Large intestine (tissue), 3 donors: ENCODE results near the gene IFFO2. TPM values are rescaled to one million over a fixed set of nuclear protein-coding genes. Genes with fewer than 3 reads are reported as not detected.

Experiments used
- DNase-seq, 2 donors: peaks; one replicate each; pipeline versions ENCODE4 v3.0.0 to v3.0.0-alpha.2; 2013
- H3K27ac ChIP-seq: one replicate; pipeline ENCODE4 v1.5.1; 2013; ENCODE audit warnings: low read length
- H3K27me3 ChIP-seq: 2 replicates; pipeline ENCODE4 v1.6.1; 2013; ENCODE audit warnings: low read length; ENCODE audit not compliant: control insufficient read depth, insufficient read depth
- H3K36me3 ChIP-seq: 2 replicates; pipeline ENCODE4 v1.6.1; 2013; ENCODE audit warnings: low read length; ENCODE audit not compliant: control insufficient read depth, insufficient read depth
- H3K4me1 ChIP-seq: one replicate; pipeline ENCODE4 v1.6.1; 2013; ENCODE audit warnings: low read length; ENCODE audit not compliant: control insufficient read depth, insufficient read depth
- H3K4me3 ChIP-seq: one replicate; pipeline ENCODE4 v1.5.1; 2013; ENCODE audit warnings: low read length
- H3K9me3 ChIP-seq: one replicate; pipeline ENCODE4 v1.6.1; 2013; ENCODE audit warnings: mild to moderate bottlenecking, low read depth, low read length, moderate library complexity; ENCODE audit not compliant: control insufficient read depth
- WGBS: methylation state at CpG from one replicate; pipeline ENCODE4 v1.1.5; 2013; ENCODE audit warnings: low lambda C conversion rate; ENCODE audit not compliant: insufficient coverage; 5-methylcytosine and 5-hydroxymethylcytosine counted together
- polyA plus RNA-seq: library from polyadenylated mRNA; unstranded; fragments of 120-200 nt; gene quantifications from one replicate; pipeline ENCODE4 v1.2.1, GENCODE V29; 2013

The IFFO2 gene
- polyA plus RNA-seq, 1 donor: 3.4 TPM

DNA sequence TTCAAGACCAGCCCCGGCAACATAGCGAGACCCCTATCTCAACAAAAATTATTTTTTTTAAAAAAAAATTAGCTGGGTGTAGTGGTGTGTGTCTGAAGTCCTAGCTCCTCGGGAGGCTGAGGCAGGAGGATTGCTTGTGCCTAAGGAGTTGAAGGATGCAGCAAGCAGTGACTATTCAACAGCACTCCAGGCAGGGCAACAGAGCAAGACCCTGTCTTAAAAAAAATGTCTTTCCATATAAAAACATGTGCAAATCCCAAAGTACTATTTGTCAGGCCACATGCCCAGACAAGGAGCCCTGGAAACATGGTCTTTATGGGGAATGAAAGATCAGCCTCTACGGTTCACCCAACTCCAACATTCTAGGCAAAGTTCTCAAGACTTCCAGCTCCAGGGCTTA, 13.3 kb downstream of the IFFO2 start:
- H3K4me3 ChIP-seq: no peak overlapping the region
- no peak for DNase-seq
- WGBS: no CpG with 5 or more reads among the region's 4 CpGs

DNA sequence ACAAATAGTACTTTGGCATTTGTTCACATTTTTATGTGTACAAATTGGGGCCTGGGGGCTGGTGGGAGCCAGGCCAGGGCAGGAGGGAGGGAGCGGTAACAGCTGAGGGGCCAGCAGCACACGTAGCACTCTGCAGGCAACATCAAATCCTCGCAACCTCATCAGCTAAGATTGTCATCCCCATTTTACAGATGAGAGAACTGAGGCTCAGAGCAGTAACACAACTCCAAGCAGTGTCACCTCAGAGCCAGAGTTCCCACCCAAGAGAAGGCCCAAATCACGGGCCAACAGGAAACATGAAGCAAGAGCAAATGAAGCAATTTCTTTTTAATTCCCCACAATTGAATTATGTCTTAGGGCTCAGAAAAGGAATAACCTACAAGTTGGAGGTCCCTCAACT, 14.1 kb downstream of the IFFO2 start:
- peaks cover 20% of the 10 kb centered on the region for H3K4me1 ChIP-seq
- DNase-seq: no peak
- H3K27ac ChIP-seq: no peak overlapping the region
- H3K4me3 ChIP-seq: no peak overlapping the region
- no peaks in the 10 kb centered on the region for H3K9me3 ChIP-seq
- H3K27me3 ChIP-seq: no peaks in the 10 kb centered on the region
- no peaks in the 10 kb centered on the region for H3K36me3 ChIP-seq
- WGBS: no CpG with 5 or more reads among the region's 4 CpGs

More for the DNA sequence above, 13.3 kb downstream of the IFFO2 start:
- H3K36me3 ChIP-seq: no peaks in the 10 kb centered on the region
- no peak overlapping the region for H3K27ac ChIP-seq
- peaks cover 16% of the 10 kb centered on the region for H3K4me1 ChIP-seq
- H3K9me3 ChIP-seq: no peaks in the 10 kb centered on the region
- H3K27me3 ChIP-seq: no peaks in the 10 kb centered on the region

DNA sequence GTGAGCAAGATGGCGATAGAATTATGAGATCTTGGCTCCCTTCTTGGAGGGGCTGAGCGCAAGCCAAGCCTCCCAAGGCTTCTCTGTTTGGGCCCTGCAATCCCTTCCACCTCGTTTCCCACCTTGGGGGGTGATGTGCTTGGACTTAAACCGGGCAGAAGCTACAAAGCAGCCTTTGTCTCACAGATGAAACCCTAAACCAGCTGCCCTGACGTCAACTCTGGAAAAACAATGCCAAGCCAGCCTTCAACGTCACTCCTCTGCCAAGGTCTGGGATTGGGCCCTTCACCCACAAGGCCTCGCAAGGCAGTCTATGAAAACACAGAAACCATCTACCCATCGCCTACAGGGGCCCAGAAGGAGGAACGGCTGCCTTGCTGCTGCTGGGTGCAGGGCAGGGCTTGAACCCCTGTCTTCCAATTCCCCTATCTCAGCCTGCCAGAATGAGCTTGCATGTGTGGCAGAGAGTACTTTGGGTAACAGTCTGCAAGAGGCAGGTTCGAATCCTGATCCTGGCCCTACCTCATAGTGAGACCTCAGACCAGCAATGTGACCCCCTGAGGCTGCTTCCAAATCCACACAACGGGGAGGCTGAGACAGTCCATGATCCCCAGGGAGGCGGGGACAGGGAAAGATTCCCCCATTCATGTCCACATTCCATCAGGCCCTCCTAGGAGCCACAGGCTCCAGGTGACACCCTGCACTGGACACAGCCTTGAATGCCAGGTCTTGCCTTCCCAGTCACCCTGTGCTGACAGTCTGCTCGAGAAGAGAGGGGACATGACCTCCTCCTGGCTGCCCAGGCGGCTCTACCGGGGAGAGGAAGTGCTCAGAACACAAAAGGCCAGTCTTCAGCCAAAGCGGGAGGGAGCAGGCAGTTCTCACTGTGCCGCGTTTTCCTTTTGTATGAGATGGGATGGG, 15.0 kb downstream of the IFFO2 start:
- 61% methylated on average over 3 of the region's 18 CpGs for WGBS
- Histone ChIP-seq H3K4me1 (peaks cover 22% of the 10 kb centered on the region), H3K27ac (no peak overlapping the region), H3K27me3 (no peaks in the 10 kb centered on the region), H3K9me3 (no peaks in the 10 kb centered on the region), H3K36me3 (no peaks in the 10 kb centered on the region), H3K4me3 (no peak overlapping the region)
- no peak for DNase-seq

DNA sequence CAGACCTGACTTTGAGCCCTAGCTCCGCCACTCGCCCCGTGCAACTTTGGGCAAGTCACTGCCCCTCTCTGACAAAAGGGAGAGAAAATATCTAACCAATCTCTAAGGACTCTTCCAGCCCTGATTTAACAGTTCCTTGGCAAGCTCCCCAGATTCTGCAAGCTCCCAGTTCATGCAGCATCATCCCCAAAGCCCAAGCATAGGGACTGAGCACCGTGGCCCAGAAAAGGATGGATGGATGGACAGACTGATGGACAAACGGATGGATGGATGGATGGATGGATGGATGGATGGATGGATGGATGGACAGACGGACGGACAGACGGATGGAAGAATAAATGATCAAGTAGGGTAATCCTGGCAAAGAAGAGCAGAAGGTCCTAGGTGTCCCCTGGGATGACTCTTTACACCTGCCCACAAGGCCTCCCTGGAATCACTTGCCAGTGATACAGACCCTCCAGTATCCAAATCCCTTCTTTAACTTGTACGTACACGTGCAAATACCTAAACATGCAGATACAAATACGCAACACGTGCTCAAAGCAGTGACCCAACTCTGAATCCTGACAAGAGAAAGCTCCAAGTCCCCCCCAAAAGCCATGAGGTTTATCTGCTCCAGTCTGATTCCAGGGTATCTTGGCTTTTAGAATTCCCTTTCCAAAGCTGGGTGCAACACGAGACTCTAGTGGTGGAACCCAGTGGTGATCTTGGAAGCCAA, 16.0 kb downstream of the IFFO2 start:
- Histone ChIP-seq H3K27ac (no peak overlapping the region), H3K4me1 (peaks cover 17% of the 10 kb centered on the region)
- WGBS: 94% methylated on average over 5 of the region's 13 CpGs

DNA sequence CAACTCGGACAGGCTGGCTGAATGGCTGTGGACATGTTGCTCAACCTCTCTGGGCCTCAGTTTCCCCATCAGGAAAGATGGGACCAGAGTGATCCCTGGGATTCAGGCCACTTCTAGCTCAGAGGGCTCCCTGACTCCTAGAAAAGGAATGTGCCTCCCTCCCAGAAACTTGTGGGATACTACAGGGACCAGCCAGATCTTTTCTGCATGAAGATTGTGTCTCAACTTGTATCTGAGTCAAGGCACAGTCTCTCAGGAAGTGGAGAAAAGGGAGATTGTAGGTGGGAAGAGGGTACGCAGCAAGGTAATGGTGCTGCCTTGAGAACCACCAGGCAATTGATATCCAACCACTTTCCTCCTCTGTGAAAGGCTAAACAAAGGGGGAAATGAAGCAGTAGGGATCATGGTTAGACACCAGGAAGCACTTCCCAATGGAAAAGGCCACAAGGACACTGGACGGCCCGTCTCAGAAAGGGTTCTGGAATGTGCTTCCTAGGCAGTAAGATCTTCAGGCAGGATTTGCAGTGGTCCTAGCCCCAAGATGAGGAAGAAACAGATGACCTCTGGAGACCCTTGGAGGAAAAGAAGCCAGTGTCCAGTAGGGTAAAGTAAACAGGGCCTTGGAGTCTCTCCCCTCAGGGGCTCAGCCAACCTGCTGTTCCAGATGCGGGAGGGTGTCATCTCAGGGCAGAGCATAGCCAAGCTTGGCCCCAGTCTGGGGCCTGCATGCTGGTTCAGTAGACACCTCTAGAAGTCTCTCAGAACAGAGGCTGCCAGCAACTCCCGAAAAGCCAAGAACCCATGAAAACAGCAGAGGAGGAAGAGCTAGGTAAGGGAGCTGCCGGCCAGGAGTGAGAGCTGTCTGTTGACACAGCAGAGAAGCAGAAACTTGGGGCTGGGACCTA, 16.8 kb downstream of the IFFO2 start:
- Histone ChIP-seq H3K4me3 (no peak overlapping the region), H3K9me3 (no peaks in the 10 kb centered on the region), H3K27ac (no peak overlapping the region), H3K36me3 (no peaks in the 10 kb centered on the region), H3K27me3 (no peaks in the 10 kb centered on the region), H3K4me1 (peaks cover 9% of the 10 kb centered on the region)
- no peak for DNase-seq
- no CpG with 5 or more reads among the region's 7 CpGs for WGBS

More for the DNA sequence above, 16.0 kb downstream of the IFFO2 start:
- Histone ChIP-seq H3K9me3 (no peaks in the 10 kb centered on the region), H3K36me3 (no peaks in the 10 kb centered on the region), H3K27me3 (no peaks in the 10 kb centered on the region), H3K4me3 (no peak overlapping the region)
- DNase-seq: no peak

DNA sequence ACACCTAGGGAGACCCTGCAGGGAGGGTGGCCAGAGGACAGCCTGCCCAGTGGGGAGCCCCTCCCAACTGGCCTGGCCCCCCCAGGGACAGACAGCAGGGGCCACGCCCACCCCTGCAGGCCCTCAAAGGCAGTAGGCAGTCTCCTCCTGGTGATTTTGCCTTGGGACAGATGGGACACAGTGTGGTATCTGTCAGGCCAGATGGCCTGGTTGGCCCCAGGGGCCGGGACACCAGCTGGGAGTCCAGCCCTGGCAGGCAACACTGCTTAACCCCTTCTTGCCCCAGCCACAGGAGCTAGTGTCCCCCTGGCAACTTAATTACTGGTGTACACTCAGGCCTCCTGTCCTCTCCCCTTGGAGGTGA, 17.8 kb downstream of the IFFO2 start:
- Histone ChIP-seq H3K4me3 (no peak overlapping the region), H3K27me3 (no peaks in the 10 kb centered on the region), H3K36me3 (no peaks in the 10 kb centered on the region), H3K4me1 (peaks cover 7% of the 10 kb centered on the region), H3K9me3 (no peaks in the 10 kb centered on the region), H3K27ac (no peak overlapping the region)
- WGBS: no CpG with 5 or more reads among the region's 2 CpGs
- DNase-seq: no peak

DNA sequence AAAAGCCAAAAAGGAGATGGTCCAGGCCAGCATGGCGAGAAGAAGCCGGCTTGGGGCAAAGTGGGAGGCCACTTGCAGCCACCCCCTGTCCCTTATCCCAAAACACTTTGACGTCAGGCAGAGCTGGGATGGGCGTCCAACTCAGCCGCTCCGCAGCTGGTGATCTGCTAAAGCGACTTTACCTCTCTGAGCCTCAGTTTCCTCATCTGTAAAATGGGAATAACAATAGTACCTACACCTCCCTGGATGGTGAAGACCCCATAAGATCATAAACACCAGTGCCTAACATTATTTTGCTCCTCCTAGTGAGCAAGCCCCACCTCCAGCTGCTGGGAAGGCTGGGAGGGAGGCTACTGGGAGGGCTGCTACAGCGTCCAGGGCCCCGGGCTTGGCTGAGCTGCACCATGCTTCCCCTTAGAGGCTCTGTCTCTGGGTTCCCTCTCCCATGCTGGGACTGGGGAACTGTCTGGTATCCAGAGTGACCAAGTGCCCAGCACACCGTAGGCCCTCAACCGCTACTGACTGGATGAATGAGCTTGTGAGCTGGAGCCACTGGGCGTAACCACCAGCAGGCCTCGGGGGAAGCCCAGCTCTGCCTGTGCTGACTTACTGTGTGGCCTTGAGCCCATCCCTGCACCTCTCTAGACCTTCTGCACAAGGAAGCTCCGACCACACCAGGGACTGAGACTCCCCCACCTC, 18.3 kb downstream of the IFFO2 start:
- Histone ChIP-seq H3K4me3 (no peak overlapping the region), H3K4me1 (peaks cover 7% of the 10 kb centered on the region), H3K27me3 (no peaks in the 10 kb centered on the region), H3K9me3 (no peaks in the 10 kb centered on the region), H3K27ac (no peak overlapping the region), H3K36me3 (no peaks in the 10 kb centered on the region)
- WGBS: no CpG with 5 or more reads among the region's 14 CpGs
- no peak for DNase-seq

DNA sequence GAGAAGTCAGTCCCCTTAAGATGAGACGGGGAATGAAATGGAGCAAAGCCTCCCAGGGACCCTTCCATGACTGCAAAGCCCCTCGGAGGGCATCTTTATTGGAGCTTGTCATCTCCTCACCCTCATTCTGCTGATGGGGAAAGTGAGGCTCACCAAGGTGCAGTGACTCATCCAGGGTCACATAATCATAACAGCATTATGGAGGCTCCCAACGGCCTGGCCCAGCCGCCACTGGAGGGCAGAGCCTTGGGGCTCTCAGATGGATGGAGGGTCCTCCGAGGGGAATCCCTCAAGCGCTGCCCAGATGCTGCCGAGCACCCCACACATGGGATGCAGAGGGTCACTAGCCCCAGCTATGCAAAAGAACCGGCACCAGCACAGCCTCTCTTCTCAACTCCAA, 18.9 kb downstream of the IFFO2 start:
- H3K27ac ChIP-seq: no peak overlapping the region
- no CpG with 5 or more reads among the region's 8 CpGs for WGBS
- DNase-seq: no peak
- no peak overlapping the region for H3K4me3 ChIP-seq
- H3K9me3 ChIP-seq: no peaks in the 10 kb centered on the region
- H3K4me1 ChIP-seq: peaks cover 7% of the 10 kb centered on the region
- no peaks in the 10 kb centered on the region for H3K36me3 ChIP-seq
- H3K27me3 ChIP-seq: no peaks in the 10 kb centered on the region

DNA sequence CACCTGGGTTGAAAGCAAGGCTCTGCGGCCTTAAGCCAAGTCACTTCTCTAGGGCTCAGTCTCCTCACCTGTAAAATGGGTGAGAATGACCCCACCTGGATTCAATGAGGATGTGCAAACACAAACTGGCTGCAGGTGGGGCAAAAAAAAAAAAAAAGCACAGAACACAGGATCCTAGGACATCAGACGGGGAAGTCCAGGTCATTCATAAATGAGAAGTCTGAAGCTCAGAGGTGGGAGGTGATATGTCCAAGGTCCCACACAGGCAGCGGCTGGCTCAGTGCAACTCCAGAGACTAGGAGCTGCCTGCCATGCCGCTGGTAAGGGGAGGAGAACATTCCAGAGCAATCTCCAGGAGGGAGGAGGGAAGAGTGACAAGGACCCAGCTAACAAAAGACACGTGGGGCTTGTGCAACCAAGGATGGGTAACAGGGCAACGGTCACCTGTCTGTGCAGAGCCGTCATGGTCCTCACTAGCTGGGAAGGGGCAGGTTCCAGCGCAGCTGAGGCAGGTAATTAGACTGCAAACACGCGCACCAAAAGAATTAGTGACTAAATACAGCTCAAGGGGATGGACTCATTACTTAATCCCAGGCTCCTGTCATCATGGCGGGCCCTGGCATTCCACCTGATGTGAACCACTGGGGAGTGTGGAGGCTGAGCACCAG, 19.5 kb downstream of the IFFO2 start:
- DNase-seq: peak; percentile 70 to 83
- no peaks in the 10 kb centered on the region for H3K9me3 ChIP-seq
- no peaks in the 10 kb centered on the region for H3K27me3 ChIP-seq
- H3K27ac ChIP-seq: no peak overlapping the region
- H3K4me3 ChIP-seq: no peak overlapping the region
- H3K36me3 ChIP-seq: no peaks in the 10 kb centered on the region
- peaks cover 7% of the 10 kb centered on the region for H3K4me1 ChIP-seq
- no CpG with 5 or more reads among the region's 11 CpGs for WGBS
